ENCODE measurements around the gene FLRT2. TPM values are rescaled to one million over a fixed set of nuclear protein-coding genes. Genes with fewer than 3 reads are reported as not detected.

FLRT2 gene
- total RNA-seq, 4 donors from 2014 or later: 2.5 to 13.0 (median 7.9) TPM

DNA sequence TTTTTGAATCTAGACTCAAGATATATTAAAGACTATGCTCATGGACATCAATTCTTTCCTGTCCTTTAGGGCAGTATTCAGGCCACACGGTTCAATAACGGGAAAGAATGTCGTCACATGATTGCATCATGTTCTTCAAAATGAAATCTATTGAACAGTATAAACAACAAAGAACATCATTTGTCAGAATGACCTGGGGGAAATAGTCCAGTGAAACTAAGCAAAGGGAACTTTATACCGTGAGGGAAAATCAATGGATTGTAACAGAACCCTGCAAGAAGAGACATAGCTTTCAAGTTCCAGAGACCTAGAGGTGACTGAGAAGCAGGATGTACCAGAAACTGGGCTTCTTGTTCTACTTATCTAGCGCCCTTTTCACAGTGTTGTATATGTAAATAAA, 32.7 kb downstream of the FLRT2 start:
- 96% methylated on average over 5 of the region's 5 CpGs for WGBS
- H3K27ac ChIP-seq (replicated peaks in 1 of 4): no peak overlapping the region
- no peaks in the 10 kb centered on the region for H3K36me3 ChIP-seq
- H3K9me3 ChIP-seq: no peaks in the 10 kb centered on the region
- H3K4me1 ChIP-seq: peaks cover 0 to 3% (median 0%) of the 10 kb centered on the region in 4 donors
- TF ChIP-seq POLR2AphosphoS5 (IDR thresholded peaks at IDR 0.05) (no peak), POLR2A (IDR thresholded peaks at IDR 0.05; ENCODE audit: low read depth) (no peak), EP300 (IDR thresholded peaks at IDR 0.05) (no peak)
- TF ChIP-seq, protein P1, sequence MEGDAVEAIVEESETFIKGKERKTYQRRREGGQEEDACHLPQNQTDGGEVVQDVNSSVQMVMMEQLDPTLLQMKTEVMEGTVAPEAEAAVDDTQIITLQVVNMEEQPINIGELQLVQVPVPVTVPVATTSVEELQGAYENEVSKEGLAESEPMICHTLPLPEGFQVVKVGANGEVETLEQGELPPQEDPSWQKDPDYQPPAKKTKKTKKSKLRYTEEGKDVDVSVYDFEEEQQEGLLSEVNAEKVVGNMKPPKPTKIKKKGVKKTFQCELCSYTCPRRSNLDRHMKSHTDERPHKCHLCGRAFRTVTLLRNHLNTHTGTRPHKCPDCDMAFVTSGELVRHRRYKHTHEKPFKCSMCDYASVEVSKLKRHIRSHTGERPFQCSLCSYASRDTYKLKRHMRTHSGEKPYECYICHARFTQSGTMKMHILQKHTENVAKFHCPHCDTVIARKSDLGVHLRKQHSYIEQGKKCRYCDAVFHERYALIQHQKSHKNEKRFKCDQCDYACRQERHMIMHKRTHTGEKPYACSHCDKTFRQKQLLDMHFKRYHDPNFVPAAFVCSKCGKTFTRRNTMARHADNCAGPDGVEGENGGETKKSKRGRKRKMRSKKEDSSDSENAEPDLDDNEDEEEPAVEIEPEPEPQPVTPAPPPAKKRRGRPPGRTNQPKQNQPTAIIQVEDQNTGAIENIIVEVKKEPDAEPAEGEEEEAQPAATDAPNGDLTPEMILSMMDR (IDR thresholded peaks at IDR 0.05): no peak
- intact Hi-C loops (cut with DNase I): no loop called here
- H3K4me3 ChIP-seq: no peak overlapping the region
- no peaks in the 10 kb centered on the region for H3K27me3 ChIP-seq
- no peak for DNase-seq (ENCODE audit: extremely low spot score)

DNA sequence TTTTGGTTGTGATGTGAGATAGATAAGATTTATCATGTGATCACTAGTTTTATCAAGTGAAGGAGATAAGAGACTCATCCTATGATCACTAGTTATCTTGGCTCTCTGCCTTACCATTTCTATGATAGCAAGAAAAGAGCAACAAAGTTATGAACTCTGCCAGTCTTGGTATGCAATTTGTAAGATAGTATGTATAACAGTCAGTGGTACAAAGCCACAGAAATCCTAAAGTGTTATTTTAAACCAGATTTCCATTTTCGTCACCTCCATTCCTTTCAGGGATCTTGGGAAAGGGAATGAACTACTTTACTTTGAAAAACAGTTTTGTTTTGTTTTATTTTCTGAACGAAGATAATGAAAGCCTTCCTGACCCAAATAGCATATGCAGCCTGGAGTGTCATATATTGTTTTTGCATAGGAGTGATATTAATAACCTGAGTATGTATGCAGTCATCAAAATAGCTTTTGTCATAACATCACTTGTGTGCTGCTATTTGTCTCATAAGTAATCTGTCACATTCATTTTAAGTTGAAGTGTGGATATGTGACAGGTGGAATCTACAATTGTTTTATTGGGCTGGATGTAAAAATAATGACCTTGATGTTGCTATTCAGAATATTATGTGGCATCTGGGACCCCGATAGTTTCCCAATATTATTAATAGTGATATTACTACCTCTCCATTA, 35.0 kb downstream of the FLRT2 start:
- Histone ChIP-seq H3K4me1 (peaks cover 0 to 3% (median 0%) of the 10 kb centered on the region in 4 donors), H3K27me3 (no peaks in the 10 kb centered on the region), H3K36me3 (no peaks in the 10 kb centered on the region), H3K4me3 (no peak overlapping the region), H3K9me3 (no peaks in the 10 kb centered on the region), H3K27ac (replicated peaks in 1 of 4) (no peak overlapping the region)
- WGBS: 89% methylated on average over 3 of the region's 3 CpGs
- no peak for DNase-seq (ENCODE audit: extremely low spot score)
- intact Hi-C loops (cut with DNase I): no loop called here
- TF ChIP-seq EP300 (IDR thresholded peaks at IDR 0.05) (no peak), POLR2AphosphoS5 (IDR thresholded peaks at IDR 0.05) (no peak), POLR2A (IDR thresholded peaks at IDR 0.05; ENCODE audit: low read depth) (no peak)
- TF ChIP-seq, protein P1 (IDR thresholded peaks at IDR 0.05): no peak

DNA sequence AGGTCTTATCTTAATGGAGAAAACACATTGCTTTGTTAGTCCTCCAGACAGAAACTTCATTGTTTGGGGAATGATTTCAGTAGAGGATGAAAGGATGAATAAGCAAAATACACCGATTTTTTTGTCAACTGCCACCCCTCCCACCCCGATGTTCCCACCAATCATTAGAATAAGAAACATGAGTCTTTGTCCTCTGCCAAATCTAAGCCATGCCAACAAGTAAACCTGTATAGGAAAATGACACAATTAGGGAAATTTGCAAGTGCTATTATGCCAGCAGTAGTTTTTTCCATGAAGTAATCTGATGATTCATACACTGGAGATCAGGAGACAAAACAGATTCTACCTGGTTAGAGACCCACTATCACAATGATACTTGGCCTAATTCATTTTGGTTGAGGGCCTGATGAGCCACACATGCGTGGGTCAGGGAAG, 35.9 kb downstream of the FLRT2 start:
- Histone ChIP-seq H3K9me3 (no peaks in the 10 kb centered on the region), H3K27ac (replicated peaks in 1 of 4) (no peak overlapping the region), H3K27me3 (no peaks in the 10 kb centered on the region), H3K36me3 (no peaks in the 10 kb centered on the region), H3K4me1 (peaks cover 0 to 3% (median 0%) of the 10 kb centered on the region in 4 donors), H3K4me3 (no peak overlapping the region)
- DNase-seq (ENCODE audit: extremely low spot score): no peak
- intact Hi-C loops (cut with DNase I): no loop called here
- no peak for TF ChIP-seq EP300 (IDR thresholded peaks at IDR 0.05)
- TF ChIP-seq, protein P1 (IDR thresholded peaks at IDR 0.05): no peak
- TF ChIP-seq POLR2A (IDR thresholded peaks at IDR 0.05; ENCODE audit: low read depth): no peak
- TF ChIP-seq POLR2AphosphoS5 (IDR thresholded peaks at IDR 0.05): no peak
- 54% methylated on average over 3 of the region's 3 CpGs for WGBS

DNA sequence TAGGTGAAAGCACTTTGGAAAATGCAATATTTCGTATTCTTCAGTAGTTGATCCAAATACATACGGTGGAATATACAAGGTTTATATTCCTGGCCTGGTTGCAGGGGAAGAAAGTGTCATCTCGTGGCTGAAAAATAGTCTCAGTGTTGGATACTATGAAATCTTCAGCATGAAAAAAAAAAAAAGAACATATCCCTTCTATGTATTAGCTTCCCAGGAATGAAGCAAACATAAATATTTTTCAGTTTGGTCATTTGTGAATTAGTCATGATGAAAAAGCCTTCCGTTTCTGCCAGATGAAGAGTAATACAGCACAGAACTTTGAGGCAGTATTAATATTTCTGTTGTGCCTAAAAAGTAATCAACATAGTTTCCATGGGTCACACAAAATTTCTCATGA, 36.7 kb downstream of the FLRT2 start:
- TF ChIP-seq EP300 (IDR thresholded peaks at IDR 0.05) (no peak), POLR2AphosphoS5 (IDR thresholded peaks at IDR 0.05) (no peak), POLR2A (IDR thresholded peaks at IDR 0.05; ENCODE audit: low read depth) (no peak)
- TF ChIP-seq, protein P1 (IDR thresholded peaks at IDR 0.05): no peak
- Histone ChIP-seq H3K4me3 (no peak overlapping the region), H3K27ac (replicated peaks in 1 of 4) (no peak overlapping the region), H3K4me1 (peaks cover 0 to 3% (median 0%) of the 10 kb centered on the region in 4 donors), H3K27me3 (no peaks in the 10 kb centered on the region), H3K36me3 (no peaks in the 10 kb centered on the region), H3K9me3 (no peaks in the 10 kb centered on the region)
- intact Hi-C loops (cut with DNase I): no loop called here
- no peak for DNase-seq (ENCODE audit: extremely low spot score)
- 29% methylated on average over 3 of the region's 4 CpGs for WGBS

DNA sequence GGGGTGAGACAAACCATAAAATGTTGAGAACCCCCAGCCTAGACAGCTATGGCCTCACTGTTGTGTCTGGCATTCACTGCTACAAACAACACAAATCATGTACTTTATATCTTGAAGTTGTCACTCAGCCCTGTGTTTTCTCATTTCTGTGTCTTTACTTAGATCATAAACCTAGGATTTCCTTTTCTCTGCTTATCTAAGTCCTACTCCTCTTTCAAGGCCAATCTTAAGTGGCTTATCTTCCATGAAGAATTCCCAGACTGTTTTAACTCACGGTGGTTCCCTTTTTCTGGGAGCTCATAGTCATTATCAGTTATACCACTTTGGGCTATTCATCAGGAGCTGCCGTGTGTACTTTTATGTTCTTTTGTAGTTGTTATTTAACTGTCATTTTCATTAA, 42.1 kb downstream of the FLRT2 start:
- WGBS: 83% methylated on average over 2 of the region's 2 CpGs
- no peak for TF ChIP-seq EP300 (IDR thresholded peaks at IDR 0.05)
- no peak for TF ChIP-seq POLR2A (IDR thresholded peaks at IDR 0.05; ENCODE audit: low read depth)
- no peak for TF ChIP-seq POLR2AphosphoS5 (IDR thresholded peaks at IDR 0.05)
- TF ChIP-seq, protein P1 (IDR thresholded peaks at IDR 0.05): no peak
- Histone ChIP-seq H3K27ac (replicated peaks in 1 of 4) (no peak overlapping the region), H3K4me3 (no peak overlapping the region), H3K4me1 (no peaks in the 10 kb centered on the region), H3K27me3 (no peaks in the 10 kb centered on the region), H3K36me3 (no peaks in the 10 kb centered on the region), H3K9me3 (no peaks in the 10 kb centered on the region)
- intact Hi-C loops (cut with DNase I): no loop called here
- DNase-seq (ENCODE audit: extremely low spot score): no peak
